Measurements from ENCODE around the gene CS.

GRCh38 chr12:56224954-56225353 is 75.2 kb downstream of the CS start:
- TF ChIP-seq EZH2 (IDR thresholded peaks at IDR 0.05; ENCODE audit: insufficient read depth, poor library complexity, severe bottlenecking) (no peak), EZH2phosphoT487 (IDR thresholded peaks at IDR 0.05; ENCODE audit: insufficient read depth, low read depth) (no peak)
